ENCODE data around the gene ARHGAP24.

Gene ARHGAP24

GRCh38 chr4:85595796-85596559, 121.0 kb downstream of the ARHGAP24 start:
- H3K27me3 Mint-ChIP-seq: no peaks in the 10 kb centered on the region
- H3K4me3 Mint-ChIP-seq: no peak overlapping the region
- no peak for ATAC-seq (replicated peaks)
- H3K9me3 Mint-ChIP-seq: peaks cover 5 to 10% of the 10 kb centered on the region in 2 donors
- peaks cover 2 to 43% of the 10 kb centered on the region in 2 donors for H3K36me3 Mint-ChIP-seq
- no peak for DNase-seq
- peaks cover 14 to 26% of the 10 kb centered on the region in 2 donors for H3K4me1 Mint-ChIP-seq
- H3K27ac Mint-ChIP-seq: no peak overlapping the region

DNA sequence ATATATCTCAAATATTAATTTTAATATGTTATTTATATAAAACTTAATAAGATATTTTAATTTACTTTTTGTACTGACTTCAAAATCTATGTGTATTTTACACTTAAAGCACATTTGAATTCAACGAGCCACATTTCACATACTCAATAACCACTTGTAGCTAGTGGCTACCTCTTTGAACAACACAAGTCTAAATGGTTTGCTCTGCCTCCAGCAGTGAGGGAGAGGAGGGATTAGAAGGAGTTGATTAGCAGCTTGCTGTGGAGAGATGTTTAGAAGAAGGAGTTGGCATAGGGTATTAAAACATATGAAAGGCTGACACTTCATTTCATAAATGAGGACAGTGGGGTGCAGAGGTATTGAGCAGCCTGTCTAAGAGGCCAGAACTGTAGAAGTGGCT, 124.0 kb downstream of the ARHGAP24 start:
- DNase-seq: no peak
- no peak overlapping the region for H3K27ac Mint-ChIP-seq
- ATAC-seq (replicated peaks): no peak
- H3K4me1 Mint-ChIP-seq: peaks cover 14 to 28% of the 10 kb centered on the region in 2 donors
- no peak overlapping the region for H3K4me3 Mint-ChIP-seq
- peaks cover 0 to 1% of the 10 kb centered on the region in 2 donors for H3K9me3 Mint-ChIP-seq
- no peaks in the 10 kb centered on the region for H3K27me3 Mint-ChIP-seq
- peaks cover 2 to 18% of the 10 kb centered on the region in 2 donors for H3K36me3 Mint-ChIP-seq

DNA sequence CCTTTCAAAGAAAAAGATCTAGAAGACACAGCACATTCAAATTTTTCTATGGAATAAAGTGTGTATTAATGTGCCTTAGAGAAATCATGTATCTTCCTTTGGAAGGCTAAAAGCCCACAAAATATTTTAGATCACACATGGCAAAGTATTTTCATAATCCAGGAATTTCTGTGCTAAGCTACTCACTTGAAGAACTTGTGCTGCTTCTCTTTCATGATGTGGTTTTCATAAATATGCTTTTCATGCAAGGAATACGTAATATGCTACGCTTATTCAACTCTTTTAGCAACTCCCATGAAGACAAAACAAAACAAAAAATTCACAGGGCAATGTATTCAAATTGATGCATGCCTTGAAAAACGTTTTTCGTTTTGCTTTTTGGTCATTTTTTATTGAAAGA, 125.6 kb downstream of the ARHGAP24 start:
- Mint-ChIP-seq H3K4me3 (no peak overlapping the region), H3K36me3 (peaks cover 0 to 14% of the 10 kb centered on the region in 2 donors), H3K27me3 (no peaks in the 10 kb centered on the region), H3K27ac (no peak overlapping the region), H3K9me3 (no peaks in the 10 kb centered on the region), H3K4me1 (peaks cover 5 to 24% of the 10 kb centered on the region in 2 donors)
- DNase-seq (no peak), ATAC-seq (replicated peaks) (no peak)

GRCh38 chr4:85603437-85604336, 128.7 kb downstream of the ARHGAP24 start:
- no peaks in the 10 kb centered on the region for H3K9me3 Mint-ChIP-seq
- DNase-seq (no peak), ATAC-seq (replicated peaks) (peak; percentile 45 to 50)
- no peak overlapping the region for H3K4me3 Mint-ChIP-seq
- peak overlapping the region; percentile 56 for H3K27ac Mint-ChIP-seq
- H3K4me1 Mint-ChIP-seq: peaks cover 21 to 29% of the 10 kb centered on the region in 2 donors
- peaks cover 0 to 11% of the 10 kb centered on the region in 2 donors for H3K36me3 Mint-ChIP-seq
- H3K27me3 Mint-ChIP-seq: no peaks in the 10 kb centered on the region

- Mint-ChIP-seq H3K27ac (peak overlapping the region; percentile 91), H3K36me3 (peaks cover 0 to 11% of the 10 kb centered on the region in 2 donors), H3K27me3 (no peaks in the 10 kb centered on the region), H3K4me1 (peaks cover 26 to 27% of the 10 kb centered on the region in 2 donors), H3K9me3 (peaks cover 0 to 3% of the 10 kb centered on the region in 2 donors), H3K4me3 (no peak overlapping the region)
- DNase-seq (no peak), ATAC-seq (replicated peaks) (no peak)
These were observed 131.6 kb downstream of the ARHGAP24 start for GRCh38 chr4:85606505-85606904.

DNA sequence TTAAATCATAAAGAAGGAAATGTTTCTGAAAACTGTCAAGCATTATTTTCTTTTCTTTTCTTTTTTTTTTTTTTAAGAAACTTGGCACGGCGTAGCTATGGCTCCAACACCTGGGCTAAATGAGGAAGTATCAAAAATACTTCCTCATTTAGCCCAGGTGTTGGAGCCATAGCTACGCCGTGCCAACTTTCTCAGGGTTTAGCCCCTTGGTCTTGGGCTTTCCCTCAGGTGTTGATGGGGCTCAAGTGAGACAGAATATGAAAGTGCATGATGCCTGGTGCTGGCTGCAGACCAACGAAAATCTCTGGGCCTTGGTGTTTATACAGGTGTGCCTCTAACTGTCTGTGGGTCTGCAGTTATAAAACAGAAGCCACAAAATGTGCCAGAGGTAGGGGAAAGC, 132.7 kb downstream of the ARHGAP24 start:
- H3K4me1 Mint-ChIP-seq: peaks cover 24 to 28% of the 10 kb centered on the region in 2 donors
- peaks cover 0 to 3% of the 10 kb centered on the region in 2 donors for H3K9me3 Mint-ChIP-seq
- DNase-seq (peak; percentile 71), ATAC-seq (replicated peaks) (peak; percentile 85 to 86)
- no peaks in the 10 kb centered on the region for H3K27me3 Mint-ChIP-seq
- H3K36me3 Mint-ChIP-seq: peaks cover 0 to 16% of the 10 kb centered on the region in 2 donors
- peak overlapping the region; percentile 64 to 74 for H3K4me3 Mint-ChIP-seq
- peak overlapping the region; percentile 91 for H3K27ac Mint-ChIP-seq

GRCh38 chr4:85610450-85610849, 135.5 kb downstream of the ARHGAP24 start:
- H3K4me3 Mint-ChIP-seq: peak overlapping the region in 1 of 2 donors; percentile 40
- H3K9me3 Mint-ChIP-seq: peaks cover 2 to 3% of the 10 kb centered on the region in 2 donors
- H3K4me1 Mint-ChIP-seq: peaks cover 19 to 28% of the 10 kb centered on the region in 2 donors
- peak overlapping the region; percentile 98 for H3K27ac Mint-ChIP-seq
- peak; percentile 79 to 90 for ATAC-seq (replicated peaks)
- DNase-seq: peak; percentile 56
- peaks cover 0 to 16% of the 10 kb centered on the region in 2 donors for H3K36me3 Mint-ChIP-seq
- H3K27me3 Mint-ChIP-seq: no peaks in the 10 kb centered on the region

DNA sequence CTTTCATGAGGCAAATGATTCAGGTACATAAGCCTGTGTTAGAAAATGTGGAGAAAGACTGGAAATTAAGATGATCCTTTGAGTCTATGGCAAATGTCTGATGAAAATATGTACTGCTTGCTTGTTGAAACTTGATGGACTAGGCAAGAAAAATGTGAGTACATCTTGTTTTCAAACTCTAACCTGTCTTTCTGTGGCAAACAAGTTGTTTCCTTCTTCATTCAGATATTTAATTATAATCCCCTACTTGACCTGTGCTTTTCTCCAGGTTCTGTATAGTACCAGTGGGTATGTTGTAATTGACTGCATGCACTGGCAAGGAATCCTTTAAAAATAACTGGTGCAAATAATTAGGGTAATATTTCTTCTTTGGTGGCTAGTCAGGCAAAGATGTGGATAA, 136.7 kb downstream of the ARHGAP24 start:
- DNase-seq (no peak), ATAC-seq (replicated peaks) (no peak)
- Mint-ChIP-seq H3K9me3 (peaks cover 2 to 3% of the 10 kb centered on the region in 2 donors), H3K4me1 (peaks cover 14 to 28% of the 10 kb centered on the region in 2 donors), H3K4me3 (no peak overlapping the region), H3K27me3 (no peaks in the 10 kb centered on the region), H3K27ac (peak overlapping the region; percentile 91), H3K36me3 (peaks cover 0 to 10% of the 10 kb centered on the region in 2 donors)

DNA sequence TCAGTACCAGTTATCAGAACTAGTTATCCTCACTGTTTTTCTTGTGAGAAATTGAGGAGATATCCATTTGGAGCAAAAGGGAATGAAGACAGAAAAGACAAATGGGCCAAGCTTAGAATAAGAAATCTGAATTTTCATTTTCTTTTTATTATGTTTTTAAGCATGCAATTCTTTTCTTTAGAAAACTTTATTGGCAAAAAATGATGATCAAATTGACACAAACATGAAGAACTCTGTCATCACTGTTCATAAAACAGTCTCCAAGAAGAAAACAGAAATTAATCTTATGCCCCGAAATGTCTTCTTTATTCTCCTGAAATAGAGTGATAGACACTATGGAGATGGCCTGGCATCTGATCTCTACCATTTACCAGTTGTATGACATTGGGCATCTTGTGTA, 139.0 kb downstream of the ARHGAP24 start:
- ATAC-seq (replicated peaks): no peak
- H3K27me3 Mint-ChIP-seq: no peaks in the 10 kb centered on the region
- H3K4me1 Mint-ChIP-seq: peaks cover 8 to 19% of the 10 kb centered on the region in 2 donors
- peaks cover 2 to 20% of the 10 kb centered on the region in 2 donors for H3K36me3 Mint-ChIP-seq
- no peak overlapping the region for H3K27ac Mint-ChIP-seq
- peaks cover 3 to 5% of the 10 kb centered on the region in 2 donors for H3K9me3 Mint-ChIP-seq
- no peak for DNase-seq
- H3K4me3 Mint-ChIP-seq: no peak overlapping the region

DNA sequence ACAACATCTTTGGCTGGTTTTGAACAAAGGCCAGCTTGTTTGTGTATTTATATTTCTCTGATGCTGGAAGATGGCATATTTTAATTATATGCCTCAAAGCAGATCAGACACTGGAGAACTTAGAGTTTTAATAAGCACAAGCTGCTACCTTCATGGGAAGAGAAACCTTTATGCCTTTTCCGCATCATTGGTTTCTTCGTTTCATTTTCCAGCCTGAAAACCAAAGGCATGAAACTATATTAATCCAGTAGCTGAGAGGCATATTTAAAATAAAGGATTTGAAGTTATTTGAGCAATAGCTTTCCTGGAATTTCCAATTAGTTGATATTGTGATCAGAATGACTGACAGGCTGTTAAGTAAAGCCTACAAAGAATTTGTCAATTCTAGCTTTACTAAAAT, 141.0 kb downstream of the ARHGAP24 start:
- Mint-ChIP-seq H3K4me3 (no peak overlapping the region), H3K27ac (no peak overlapping the region), H3K9me3 (peaks cover 5 to 6% of the 10 kb centered on the region in 2 donors), H3K36me3 (peaks cover 4 to 33% of the 10 kb centered on the region in 2 donors), H3K27me3 (no peaks in the 10 kb centered on the region), H3K4me1 (peaks cover 7 to 21% of the 10 kb centered on the region in 2 donors)
- DNase-seq (no peak), ATAC-seq (replicated peaks) (no peak)

DNA sequence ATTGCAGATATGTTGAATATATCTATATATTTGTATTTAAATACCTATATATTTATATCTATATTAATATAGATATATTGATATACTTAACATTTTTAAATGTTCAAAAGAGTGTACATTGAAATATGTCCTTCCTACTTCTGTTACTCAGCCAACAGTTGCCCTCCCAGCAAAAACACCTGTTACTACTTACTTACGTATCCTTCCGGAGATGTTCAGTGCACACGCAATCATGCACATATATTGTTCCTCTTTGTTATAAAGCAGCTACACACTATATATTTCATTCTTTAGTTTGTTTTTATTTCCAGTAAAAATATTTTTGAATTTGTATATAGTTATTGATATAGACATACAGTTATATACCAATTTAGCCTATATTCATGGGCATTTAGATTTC, 142.3 kb downstream of the ARHGAP24 start:
- peak in 1 of 2 donors; percentile 33 for ATAC-seq (replicated peaks)

DNA sequence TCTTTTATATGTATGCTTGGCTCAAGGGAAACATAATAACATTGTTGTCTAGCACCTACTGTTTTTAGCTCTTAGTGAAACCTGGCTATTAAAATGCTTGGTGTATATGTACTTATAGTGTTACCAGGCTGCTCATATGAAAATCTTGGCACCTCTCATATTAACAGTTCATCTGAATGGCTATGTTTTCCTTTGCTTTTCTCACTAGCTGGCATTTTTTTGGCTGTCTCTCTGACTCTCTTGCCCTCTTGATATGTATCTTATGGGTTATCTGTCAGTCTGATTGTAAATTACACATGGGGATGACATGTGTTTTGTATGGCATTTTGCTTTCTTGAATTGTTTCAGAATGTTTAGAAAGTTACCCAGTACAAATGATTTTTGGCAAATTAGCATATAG, 158.0 kb downstream of the ARHGAP24 start:
- Mint-ChIP-seq H3K4me3 (no peak overlapping the region), H3K9me3 (peaks cover 0 to 17% of the 10 kb centered on the region in 2 donors), H3K36me3 (peaks cover 18 to 49% of the 10 kb centered on the region in 2 donors), H3K27me3 (peaks cover 0 to 7% of the 10 kb centered on the region in 2 donors), H3K4me1 (peaks cover 10 to 23% of the 10 kb centered on the region in 2 donors), H3K27ac (no peak overlapping the region)
- ATAC-seq (replicated peaks): no peak
- DNase-seq: no peak

More for the DNA sequence above, 142.3 kb downstream of the ARHGAP24 start:
- Mint-ChIP-seq H3K36me3 (peaks cover 6 to 29% of the 10 kb centered on the region in 2 donors), H3K9me3 (peaks cover 5 to 9% of the 10 kb centered on the region in 2 donors), H3K4me3 (no peak overlapping the region), H3K27ac (no peak overlapping the region), H3K4me1 (peaks cover 6 to 17% of the 10 kb centered on the region in 2 donors), H3K27me3 (no peaks in the 10 kb centered on the region)
- no peak for DNase-seq

DNA sequence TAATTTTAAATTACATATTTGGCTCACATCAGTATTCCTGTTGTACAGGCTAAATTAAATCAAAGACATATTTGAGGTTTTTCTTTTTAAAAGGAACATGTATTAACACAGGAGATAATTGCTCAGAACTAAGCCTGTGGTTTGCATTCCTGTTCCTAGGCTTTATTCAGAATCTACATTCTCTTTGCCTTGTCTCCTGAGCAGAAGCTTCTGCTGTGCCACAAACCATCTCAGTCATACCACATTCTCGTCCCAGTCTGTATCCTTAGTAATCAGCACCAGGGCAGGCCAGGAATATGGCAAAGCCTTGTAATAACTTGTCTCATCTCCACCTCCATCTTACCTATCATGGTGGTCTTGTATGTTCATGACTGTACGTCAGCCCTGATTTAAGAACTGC, 162.8 kb downstream of the ARHGAP24 start:
- Mint-ChIP-seq H3K27ac (no peak overlapping the region), H3K4me3 (no peak overlapping the region), H3K36me3 (peaks cover 3 to 26% of the 10 kb centered on the region in 2 donors), H3K4me1 (peaks cover 7 to 23% of the 10 kb centered on the region in 2 donors), H3K27me3 (peaks cover 0 to 7% of the 10 kb centered on the region in 2 donors), H3K9me3 (no peaks in the 10 kb centered on the region)
- no peak for DNase-seq
- ATAC-seq (replicated peaks): no peak

- DNase-seq (no peak), ATAC-seq (replicated peaks) (no peak)
- Mint-ChIP-seq H3K4me1 (peaks cover 8 to 19% of the 10 kb centered on the region in 2 donors), H3K27ac (no peak overlapping the region), H3K9me3 (no peaks in the 10 kb centered on the region), H3K27me3 (peaks cover 0 to 7% of the 10 kb centered on the region in 2 donors), H3K4me3 (no peak overlapping the region), H3K36me3 (peaks cover 0 to 18% of the 10 kb centered on the region in 2 donors)
These were observed 165.0 kb downstream of the ARHGAP24 start for GRCh38 chr4:85639946-85640345.
